Activated naive CD8-positive, alpha-beta T cell treated with anti-CD3 and anti-CD28 coated beads for 36 hours (primary cell): ENCODE results near the gene UBE2D2. TPM values are rescaled to one million over a fixed set of nuclear protein-coding genes. Genes with fewer than 3 reads are reported as not detected.

ENCODE experiments used
- DNase-seq: peaks from one replicate; pipeline ENCODE4 v3.0.0; 2021
- H3K27ac Mint-ChIP-seq: one replicate; pipeline ENCODE4 v1.8.0; 2022; ENCODE audit warnings: mild to moderate bottlenecking, moderate library complexity, mixed read lengths
- H3K27me3 Mint-ChIP-seq: one replicate; pipeline ENCODE4 v1.8.0; 2022; ENCODE audit warnings: mild to moderate bottlenecking, mixed read lengths
- H3K36me3 Mint-ChIP-seq: one replicate; pipeline ENCODE4 v1.8.0; 2021; ENCODE audit warnings: mild to moderate bottlenecking, mixed read lengths
- H3K4me1 Mint-ChIP-seq: one replicate; pipeline ENCODE4 v1.8.0; 2021; ENCODE audit warnings: mixed read lengths
- H3K4me3 Mint-ChIP-seq: one replicate; pipeline ENCODE4 v1.8.0; 2022; ENCODE audit warnings: mild to moderate bottlenecking, moderate library complexity, mixed read lengths
- H3K9me3 Mint-ChIP-seq: one replicate; pipeline ENCODE4 v1.8.0; 2022; ENCODE audit warnings: mixed read lengths
- total RNA-seq, 2 experiments: library from RNA; stranded (reverse); gene quantifications; one replicate each; pipeline ENCODE4 v1.2.3, GENCODE V29; 2021

The UBE2D2 gene
- total RNA-seq, 2 experiments from 2014 or later, result 286 to 297 TPM

DNA sequence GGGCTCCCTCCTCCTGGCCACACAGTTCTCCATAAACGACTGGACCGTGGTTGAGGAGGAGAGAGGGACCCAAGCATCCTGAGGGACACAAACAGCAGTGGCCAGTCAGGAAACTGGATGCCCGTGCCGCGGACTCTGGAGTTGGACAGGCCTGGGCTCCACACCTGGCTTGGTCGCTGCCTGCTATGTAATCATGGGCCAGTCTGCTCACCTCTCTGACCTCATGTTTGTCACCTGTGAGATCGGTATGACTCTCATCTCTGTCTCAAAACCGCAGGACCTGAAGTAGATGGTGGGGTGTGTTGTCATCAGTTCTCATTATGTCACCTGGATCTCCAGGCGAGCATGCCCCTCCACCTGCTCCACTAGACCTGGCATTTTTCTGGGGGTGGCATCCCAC, 101.5 kb downstream of the UBE2D2 start:
- Mint-ChIP-seq H3K4me1 (peaks cover 39% of the 10 kb centered on the region), H3K4me3 (no peak overlapping the region), H3K27me3 (peaks cover 3% of the 10 kb centered on the region), H3K27ac (no peak overlapping the region), H3K9me3 (no peaks in the 10 kb centered on the region), H3K36me3 (no peaks in the 10 kb centered on the region)
- DNase-seq, result no peak

- no peaks in the 10 kb centered on the region for H3K27me3 Mint-ChIP-seq
- H3K9me3 Mint-ChIP-seq, result no peaks in the 10 kb centered on the region
- no peak overlapping the region for H3K27ac Mint-ChIP-seq
- DNase-seq, result no peak
- H3K4me3 Mint-ChIP-seq, result no peak overlapping the region
- peaks cover 37% of the 10 kb centered on the region for H3K4me1 Mint-ChIP-seq
- H3K36me3 Mint-ChIP-seq, result no peaks in the 10 kb centered on the region
These were observed 102.3 kb downstream of the UBE2D2 start for GRCh38 chr5:139663207-139664085.

DNA sequence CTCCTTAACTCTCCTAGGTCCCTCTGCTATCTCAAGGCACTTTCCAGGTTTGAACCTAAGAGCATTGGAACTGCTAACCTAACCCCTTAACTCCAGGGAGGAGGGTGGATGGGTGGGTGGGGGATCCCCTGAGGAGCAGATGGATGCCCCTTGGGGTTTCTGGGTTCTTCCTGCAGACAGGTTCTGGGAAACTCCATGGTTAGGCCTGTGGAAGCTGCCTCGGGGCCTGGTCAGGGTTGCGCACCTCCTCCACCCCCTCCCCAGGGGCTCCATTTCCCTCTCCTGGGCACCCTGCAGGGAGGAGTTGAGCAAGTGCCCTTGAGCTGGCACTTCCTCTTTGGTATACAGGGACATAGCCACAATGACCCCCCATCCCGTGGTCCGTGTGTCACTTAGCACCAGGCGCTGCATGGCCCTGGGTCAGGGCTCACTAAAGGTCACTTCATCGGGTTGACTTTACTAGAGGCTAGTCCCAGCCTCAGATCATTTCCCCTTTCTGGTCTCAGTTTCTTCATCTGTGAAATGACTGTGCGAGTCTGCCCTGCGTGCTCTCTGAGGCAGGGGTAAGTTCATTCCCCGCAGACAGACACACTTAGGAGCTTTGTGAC, 103.1 kb downstream of the UBE2D2 start:
- Mint-ChIP-seq H3K4me1 (peaks cover 38% of the 10 kb centered on the region), H3K27me3 (no peaks in the 10 kb centered on the region), H3K9me3 (no peaks in the 10 kb centered on the region), H3K36me3 (no peaks in the 10 kb centered on the region), H3K27ac (no peak overlapping the region), H3K4me3 (no peak overlapping the region)
- DNase-seq, result no peak

DNA sequence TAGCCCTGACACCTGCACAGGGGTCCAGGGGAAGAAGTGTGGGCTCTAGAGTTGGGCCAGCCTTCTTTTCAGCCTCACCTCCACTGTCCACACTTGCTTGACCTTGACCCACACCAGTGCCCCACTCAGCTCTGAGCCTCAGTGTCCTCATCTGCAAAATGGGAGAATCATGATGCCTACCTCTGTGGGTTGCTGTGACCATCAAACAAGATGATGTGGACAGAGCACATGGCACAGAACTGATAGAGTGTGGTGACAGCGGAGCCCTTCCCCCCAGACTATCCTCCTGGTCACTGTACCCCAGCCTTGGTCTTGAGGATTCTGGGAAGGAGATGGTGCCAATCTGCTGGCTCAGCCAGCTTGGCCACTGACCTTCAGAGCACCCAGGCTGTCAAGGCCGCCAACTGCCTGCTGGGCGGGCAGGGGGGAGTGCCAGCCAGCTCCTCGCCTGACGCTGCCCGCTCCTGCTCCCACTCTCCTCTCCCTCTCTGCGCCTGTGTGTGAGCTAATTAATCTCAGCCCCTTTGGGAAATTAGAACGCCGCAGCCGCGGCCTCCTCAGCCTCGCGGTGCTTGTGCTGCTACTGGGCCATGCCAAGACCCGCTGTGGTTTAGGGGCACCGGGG, 103.7 kb downstream of the UBE2D2 start:
- H3K9me3 Mint-ChIP-seq, result no peaks in the 10 kb centered on the region
- H3K27ac Mint-ChIP-seq, result no peak overlapping the region
- no peaks in the 10 kb centered on the region for H3K36me3 Mint-ChIP-seq
- no peak overlapping the region for H3K4me3 Mint-ChIP-seq
- H3K27me3 Mint-ChIP-seq, result no peaks in the 10 kb centered on the region
- H3K4me1 Mint-ChIP-seq, result peaks cover 43% of the 10 kb centered on the region
- DNase-seq, result no peak

DNA sequence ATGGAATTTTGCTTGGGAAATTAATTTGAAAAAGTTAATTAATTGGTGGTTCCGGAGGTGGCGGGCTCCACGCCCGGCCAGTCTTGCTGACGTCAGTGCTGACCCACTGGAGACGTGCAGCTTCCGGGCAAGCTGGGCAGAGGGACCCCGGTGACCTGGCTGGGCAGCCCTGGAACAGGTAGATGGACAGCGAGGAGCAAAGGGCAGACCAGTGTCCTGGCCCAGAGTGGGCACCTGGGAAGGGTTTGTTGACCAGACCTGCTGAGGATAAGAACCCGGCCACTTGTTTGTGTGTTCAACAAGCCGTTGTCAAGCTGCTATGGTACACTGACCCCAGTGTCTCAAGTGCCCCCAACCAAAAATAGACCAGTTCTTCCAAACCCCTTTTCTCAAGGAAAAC, 104.5 kb downstream of the UBE2D2 start:
- Mint-ChIP-seq H3K4me3 (no peak overlapping the region), H3K9me3 (no peaks in the 10 kb centered on the region), H3K36me3 (no peaks in the 10 kb centered on the region), H3K4me1 (peaks cover 50% of the 10 kb centered on the region), H3K27me3 (no peaks in the 10 kb centered on the region), H3K27ac (no peak overlapping the region)
- DNase-seq, result no peak

GRCh38 chr5:139666551-139666950, 105.4 kb downstream of the UBE2D2 start:
- H3K27ac Mint-ChIP-seq, result no peak overlapping the region
- H3K36me3 Mint-ChIP-seq, result no peaks in the 10 kb centered on the region
- DNase-seq, result no peak
- H3K9me3 Mint-ChIP-seq, result no peaks in the 10 kb centered on the region
- H3K4me3 Mint-ChIP-seq, result no peak overlapping the region
- H3K27me3 Mint-ChIP-seq, result no peaks in the 10 kb centered on the region
- peaks cover 48% of the 10 kb centered on the region for H3K4me1 Mint-ChIP-seq

GRCh38 chr5:139667001-139667729, 106.0 kb downstream of the UBE2D2 start:
- no peak overlapping the region for H3K27ac Mint-ChIP-seq
- no peak overlapping the region for H3K4me3 Mint-ChIP-seq

DNA sequence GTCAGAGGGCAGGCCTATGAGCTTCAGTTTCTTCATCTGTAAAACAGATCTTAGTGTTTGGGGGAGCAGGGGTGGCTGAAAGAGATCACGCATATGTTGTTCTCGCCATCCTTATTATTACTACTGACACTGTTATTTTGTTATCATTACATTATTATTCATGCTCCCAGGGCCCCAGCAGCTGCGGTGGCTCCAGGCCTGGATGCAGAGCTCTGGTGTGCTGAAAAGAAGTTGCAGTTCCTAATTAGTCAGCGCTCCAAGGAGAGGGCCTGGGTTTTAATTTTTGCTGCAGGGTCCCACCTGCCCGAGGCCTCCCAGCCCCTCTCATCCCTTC, 106.6 kb downstream of the UBE2D2 start:
- Mint-ChIP-seq H3K27ac (no peak overlapping the region), H3K4me1 (peaks cover 48% of the 10 kb centered on the region), H3K9me3 (no peaks in the 10 kb centered on the region), H3K4me3 (peak overlapping the region; percentile 50), H3K27me3 (no peaks in the 10 kb centered on the region), H3K36me3 (no peaks in the 10 kb centered on the region)
- no peak for DNase-seq

More at GRCh38 chr5:139667001-139667729, 106.0 kb downstream of the UBE2D2 start:
- H3K9me3 Mint-ChIP-seq, result no peaks in the 10 kb centered on the region
- no peaks in the 10 kb centered on the region for H3K36me3 Mint-ChIP-seq
- DNase-seq, result no peak
- H3K27me3 Mint-ChIP-seq, result no peaks in the 10 kb centered on the region
- peaks cover 48% of the 10 kb centered on the region for H3K4me1 Mint-ChIP-seq

DNA sequence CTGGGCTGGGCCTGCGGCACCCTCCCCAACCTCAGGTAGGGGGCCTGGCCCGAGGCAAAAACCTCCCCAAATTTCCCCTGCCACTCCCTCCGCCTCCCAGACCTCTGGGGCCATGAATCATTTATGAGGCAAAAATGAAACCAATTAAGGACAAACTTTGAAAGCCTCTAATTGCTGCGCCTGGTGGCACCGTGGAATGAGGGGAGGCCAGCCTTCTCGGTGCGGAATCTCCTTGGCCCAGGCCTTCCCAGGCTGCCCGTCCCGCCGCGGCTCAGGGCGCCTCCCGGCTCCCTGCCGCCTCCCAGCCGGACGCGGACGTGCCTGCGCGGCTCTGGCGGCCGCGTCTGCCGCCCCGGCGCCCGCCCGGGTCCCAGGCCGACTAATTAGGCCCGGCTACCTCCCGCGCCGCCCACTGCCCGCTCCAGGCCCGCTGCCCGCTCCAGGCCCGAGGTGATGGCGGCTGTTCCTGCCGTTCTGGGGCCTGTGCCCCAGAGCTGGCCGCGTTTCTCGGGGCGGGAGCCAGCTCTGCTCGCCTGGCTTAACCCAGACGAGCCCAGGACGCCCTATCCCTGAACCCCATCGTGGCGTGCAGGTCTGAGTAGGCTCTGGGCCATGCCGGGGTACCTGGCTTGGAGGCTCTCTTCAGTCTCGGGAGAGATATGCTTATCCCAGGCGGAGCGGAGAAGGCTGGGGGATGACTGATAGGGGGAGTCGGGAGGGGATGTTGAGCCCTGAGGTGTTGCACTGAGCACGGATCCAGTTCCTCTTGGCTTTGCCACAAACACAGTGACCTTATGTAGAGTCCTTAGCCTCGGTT, 107.1 kb downstream of the UBE2D2 start:
- H3K36me3 Mint-ChIP-seq, result no peaks in the 10 kb centered on the region
- H3K27ac Mint-ChIP-seq, result peak overlapping the region; percentile 48
- peak; percentile 55 for DNase-seq
- no peaks in the 10 kb centered on the region for H3K27me3 Mint-ChIP-seq
- H3K9me3 Mint-ChIP-seq, result no peaks in the 10 kb centered on the region
- peaks cover 46% of the 10 kb centered on the region for H3K4me1 Mint-ChIP-seq
- H3K4me3 Mint-ChIP-seq, result peak overlapping the region; percentile 75

DNA sequence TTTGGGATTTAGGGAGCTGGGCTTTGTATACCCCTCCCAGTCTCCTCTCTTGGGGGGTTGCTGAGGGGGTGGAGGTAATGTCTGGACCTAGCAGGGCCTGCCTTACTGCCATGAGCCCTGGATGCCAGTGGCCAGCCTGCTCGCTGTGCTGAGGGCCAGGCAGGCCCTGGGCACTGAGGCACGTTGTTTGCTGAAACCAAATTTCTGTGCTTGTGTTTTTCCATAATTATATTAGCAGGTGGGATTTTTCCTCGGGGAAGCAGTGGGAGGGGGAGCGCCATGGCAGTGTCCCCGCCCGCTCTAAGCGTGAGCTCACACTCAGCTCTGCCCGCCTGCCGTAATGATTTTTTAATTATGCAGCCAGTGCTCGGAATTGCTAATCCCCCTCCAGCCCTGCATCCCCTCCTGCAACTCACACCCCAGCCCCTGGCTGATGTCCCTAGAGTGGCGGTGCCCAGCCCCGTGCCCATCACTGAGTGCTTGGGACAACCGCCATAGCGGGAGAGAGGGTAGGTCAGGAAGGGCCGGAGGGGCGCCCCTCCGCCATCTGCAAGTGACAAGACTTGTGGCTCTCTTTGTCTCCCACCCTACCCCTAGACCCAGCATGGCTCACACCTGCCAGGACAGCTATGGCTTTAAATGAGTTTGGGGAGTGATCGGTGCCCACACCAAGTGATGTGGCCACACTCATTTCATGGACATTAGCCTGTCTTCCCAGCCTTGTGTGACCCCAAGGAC, 108.0 kb downstream of the UBE2D2 start:
- DNase-seq, result no peak
- Mint-ChIP-seq H3K4me1 (peaks cover 43% of the 10 kb centered on the region), H3K27me3 (no peaks in the 10 kb centered on the region), H3K27ac (peak overlapping the region; percentile 26), H3K36me3 (no peaks in the 10 kb centered on the region), H3K9me3 (no peaks in the 10 kb centered on the region), H3K4me3 (peak overlapping the region; percentile 75)

DNA sequence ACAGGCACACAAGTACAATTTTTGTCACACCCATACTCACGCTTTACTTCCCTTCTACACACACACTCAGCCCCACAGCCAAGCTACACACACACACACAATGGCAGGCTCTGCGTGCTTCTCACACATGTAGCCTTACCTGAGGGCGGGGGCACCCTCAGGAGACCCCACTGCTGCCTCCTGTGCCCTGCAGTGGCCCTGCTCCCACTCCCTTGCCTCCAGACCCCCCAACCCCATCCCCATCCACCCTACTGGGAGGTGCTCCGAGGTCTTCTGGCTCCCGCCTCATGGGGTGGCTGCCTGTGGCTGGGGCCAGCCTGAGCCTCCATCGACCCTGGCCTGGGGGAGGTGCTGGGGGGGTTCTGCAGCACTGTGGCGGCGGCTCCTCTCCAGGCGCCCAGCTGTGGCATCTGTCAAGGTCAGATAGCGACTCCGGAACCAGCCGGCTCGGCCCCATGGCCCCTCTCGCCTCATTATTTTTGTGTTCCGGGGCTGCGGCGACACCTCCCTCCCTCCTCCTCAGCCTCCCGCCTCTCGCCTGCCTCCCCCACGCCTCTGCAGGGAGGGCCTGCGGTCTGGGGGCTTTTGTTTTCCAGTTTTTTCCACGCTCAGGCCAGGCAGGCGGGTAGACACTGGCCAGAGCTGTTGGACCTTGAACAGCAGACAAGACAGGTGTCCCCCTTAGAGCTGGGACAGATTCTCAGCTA, 108.7 kb downstream of the UBE2D2 start:
- peak; percentile 45 for DNase-seq
- peaks cover 36% of the 10 kb centered on the region for H3K4me1 Mint-ChIP-seq
- H3K27ac Mint-ChIP-seq, result peak overlapping the region; percentile 62
- H3K27me3 Mint-ChIP-seq, result no peaks in the 10 kb centered on the region
- H3K9me3 Mint-ChIP-seq, result no peaks in the 10 kb centered on the region
- H3K4me3 Mint-ChIP-seq, result peak overlapping the region; percentile 75
- H3K36me3 Mint-ChIP-seq, result no peaks in the 10 kb centered on the region

GRCh38 chr5:139670369-139671095, 109.4 kb downstream of the UBE2D2 start:
- Mint-ChIP-seq H3K36me3 (no peaks in the 10 kb centered on the region), H3K27me3 (no peaks in the 10 kb centered on the region), H3K27ac (peak overlapping the region; percentile 62), H3K9me3 (no peaks in the 10 kb centered on the region), H3K4me1 (peaks cover 36% of the 10 kb centered on the region), H3K4me3 (peak overlapping the region; percentile 75)
- peak; percentile 52 for DNase-seq
